Activated gamma-delta T cell (primary cell): Measurements from ENCODE around the gene UBR4.

ENCODE experiments used
- DNase-seq: peaks from one replicate; lab custom pipeline; 2025; lab: John Stamatoyannopoulos, UW

The UBR4 gene

DNA sequence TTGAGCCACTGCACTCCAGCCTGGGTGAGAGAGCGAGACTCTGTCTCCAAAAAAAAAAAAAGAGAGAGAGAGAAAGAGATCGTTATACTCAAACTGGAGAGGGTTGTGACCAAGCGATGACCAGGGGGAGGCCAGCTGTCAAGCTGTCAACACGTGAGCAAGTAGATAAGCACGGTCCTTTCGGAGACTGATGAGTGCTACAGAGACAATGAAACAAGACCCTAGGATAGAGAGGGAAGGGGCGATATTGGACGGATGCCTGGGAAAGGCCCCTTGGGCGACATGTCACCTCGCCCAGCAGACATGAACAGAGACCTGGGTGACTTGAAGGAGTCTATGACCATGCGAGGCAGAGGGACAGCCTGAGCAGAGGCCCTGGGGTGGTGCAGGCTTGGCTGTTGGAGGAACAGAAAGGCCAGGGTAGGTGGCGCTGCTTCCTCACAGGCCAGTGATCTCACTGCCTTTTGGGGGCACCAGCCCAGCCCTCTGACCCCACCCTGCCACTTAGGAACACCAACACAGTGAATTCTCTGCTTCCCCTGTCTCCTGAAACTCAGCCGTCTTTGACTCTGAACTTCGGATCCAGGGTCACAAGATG, 152.8 kb downstream of the UBR4 start:
- no peak for DNase-seq

DNA sequence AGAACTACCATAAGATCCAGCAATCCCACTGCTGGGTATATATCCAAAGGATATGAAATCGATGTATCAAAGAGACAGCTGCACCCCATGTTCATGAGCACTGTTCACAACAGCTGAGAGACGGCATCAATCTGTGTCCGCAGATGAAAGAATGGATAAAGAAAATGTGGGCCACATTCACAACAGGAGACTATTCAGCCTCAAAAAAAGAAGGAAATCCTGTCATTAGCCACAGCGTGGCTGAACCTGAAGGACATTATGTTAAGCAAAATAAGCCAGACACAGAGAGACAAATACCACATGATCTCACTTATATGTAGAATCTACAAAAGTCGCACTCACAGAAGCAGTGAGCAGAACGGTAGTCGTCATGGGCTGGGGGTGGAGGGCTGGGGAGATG, 154.4 kb downstream of the UBR4 start:
- DNase-seq, result no peak

DNA sequence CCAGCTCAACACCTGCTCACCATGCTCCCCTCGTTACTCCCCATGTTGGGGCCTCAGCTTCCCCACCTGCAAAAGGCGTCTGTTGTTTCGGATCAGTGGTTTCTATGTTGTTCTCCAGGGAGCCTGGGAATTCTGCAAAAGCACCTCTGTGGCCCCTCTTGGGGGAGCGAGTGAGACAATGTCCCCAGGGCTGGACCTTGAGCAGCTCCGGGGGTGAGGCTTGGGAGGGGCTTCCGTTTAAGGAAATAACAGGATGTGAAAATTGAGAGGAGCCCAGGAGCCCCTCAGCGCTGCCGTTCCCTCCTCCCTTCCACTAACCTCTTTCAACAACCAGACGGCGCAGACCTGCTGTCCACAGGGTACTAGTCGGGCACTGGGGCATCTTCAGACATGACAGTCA, 155.1 kb downstream of the UBR4 start:
- no peak for DNase-seq

DNA sequence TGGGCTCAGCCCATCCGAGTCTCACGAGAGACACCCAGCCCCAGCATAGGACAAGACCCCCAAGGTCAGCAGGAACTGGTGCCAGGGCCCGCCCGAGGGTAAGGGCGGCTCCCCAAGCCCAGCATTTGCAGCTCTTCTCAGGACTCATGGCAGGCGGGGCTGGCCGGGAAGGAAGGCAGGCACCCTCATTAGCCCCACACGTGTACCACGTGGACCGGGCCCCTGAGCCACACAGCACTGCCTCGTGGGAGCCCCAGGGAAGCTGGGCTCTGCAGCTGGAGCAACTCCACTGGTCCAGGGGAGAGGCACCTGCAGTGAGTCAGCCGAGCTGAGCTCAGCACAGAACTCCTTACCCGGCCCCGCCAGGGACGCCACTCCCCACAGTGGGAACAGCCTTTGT, 155.8 kb downstream of the UBR4 start:
- DNase-seq, result no peak

DNA sequence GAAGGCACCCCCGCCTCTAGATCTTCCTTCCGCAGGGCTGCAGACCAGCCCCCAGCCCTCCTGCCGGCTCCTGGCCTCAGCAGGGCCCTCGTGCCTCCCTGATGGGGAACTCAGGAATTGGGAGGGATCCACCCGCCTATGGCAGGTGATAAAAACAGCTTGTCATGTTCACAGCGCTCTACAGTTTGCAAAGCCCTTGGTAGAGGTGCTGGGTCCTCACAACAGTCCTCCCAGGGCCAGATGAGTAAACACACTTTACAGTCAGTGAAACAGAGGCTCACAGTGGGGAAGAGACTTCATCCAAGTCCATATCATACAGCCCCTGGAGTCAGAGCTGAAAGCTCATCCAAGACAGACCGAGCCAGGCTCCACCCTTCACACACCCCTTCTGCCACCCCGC, 156.6 kb downstream of the UBR4 start:
- DNase-seq, result no peak

DNA sequence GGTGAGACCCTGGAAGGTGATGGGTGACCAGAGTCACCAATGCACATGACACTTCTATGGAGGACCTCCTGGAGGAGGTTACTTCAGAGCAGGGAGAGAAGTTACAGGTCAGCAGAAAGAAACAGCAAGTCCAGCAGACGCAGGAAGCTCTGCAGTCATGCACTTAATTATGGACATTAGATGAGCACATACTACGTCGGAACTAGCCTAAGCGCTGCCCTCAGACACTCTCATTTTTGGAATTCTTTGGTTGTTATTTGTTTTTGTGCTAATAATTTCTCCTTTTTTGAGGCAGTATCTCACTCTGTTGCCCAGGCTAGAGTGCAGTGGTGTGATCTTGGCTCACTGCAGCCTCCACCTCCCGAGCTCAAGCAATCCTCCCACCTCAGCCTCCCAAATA, 160.3 kb downstream of the UBR4 start:
- no peak for DNase-seq

DNA sequence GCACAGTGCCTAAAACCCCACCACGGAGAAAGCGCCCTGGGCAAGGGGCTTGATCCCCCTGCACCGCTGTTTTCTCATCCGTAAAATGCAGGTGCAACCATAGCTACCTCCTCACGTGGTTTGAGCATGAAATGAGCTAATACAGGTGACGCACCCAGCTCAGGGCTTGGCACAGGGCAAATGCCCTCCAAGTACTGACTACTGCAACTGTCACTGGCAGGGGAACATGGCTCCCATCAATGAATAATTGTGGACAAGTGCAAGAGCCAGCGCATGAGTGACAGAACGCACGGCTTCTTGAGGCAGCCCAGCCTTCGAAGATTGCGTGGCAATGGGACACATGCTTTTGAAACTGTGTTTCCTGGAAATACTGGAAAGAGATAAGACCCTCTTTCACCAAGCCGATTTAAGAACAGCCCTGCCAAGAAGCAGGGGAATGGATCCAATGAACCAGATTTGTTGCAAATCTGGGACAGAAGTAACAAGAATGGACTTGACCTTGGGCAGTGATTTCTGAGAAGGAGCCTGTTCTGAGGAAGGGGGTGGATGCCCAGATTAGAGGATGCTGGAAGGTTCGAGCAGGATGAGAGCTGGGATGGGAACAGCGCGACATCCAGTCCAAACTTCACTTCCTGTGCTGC, 160.8 kb downstream of the UBR4 start:
- no peak for DNase-seq

DNA sequence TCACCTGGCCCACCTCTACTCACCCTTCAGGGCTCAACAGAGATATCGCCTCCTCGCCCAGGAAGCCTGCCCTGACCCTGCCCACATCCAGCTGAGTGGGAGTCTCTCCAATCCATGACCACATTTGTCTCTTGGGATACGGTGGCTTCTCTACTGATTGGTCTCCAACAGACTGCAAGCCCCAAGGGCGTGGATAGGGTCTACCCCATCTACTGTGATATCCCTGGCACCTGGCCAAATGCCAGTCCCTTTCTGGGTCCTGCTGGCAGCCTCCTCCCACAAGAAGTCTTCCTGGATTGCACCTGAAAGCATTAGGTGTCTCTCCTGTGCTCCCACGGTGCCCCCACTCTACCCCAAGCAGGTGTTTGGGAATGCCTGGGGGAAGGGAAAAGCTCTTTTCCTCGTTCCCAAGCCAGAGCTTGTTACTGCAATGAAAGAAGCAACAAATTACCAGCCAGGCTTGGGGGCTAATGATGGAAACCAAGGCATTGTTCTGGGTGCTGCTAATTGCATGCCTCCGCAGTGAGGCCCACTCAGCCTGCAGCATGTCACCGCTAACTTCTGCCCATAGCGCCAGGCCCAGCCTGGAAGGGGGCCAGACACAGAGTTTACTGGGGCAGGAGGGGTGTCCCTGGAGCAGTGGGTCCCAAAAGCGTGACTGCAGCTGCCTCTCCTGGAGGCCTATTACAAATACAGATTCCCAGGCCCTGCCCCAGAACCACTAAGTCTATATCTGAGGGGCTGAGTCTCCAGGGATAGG, 162.9 kb downstream of the UBR4 start:
- DNase-seq, result no peak

DNA sequence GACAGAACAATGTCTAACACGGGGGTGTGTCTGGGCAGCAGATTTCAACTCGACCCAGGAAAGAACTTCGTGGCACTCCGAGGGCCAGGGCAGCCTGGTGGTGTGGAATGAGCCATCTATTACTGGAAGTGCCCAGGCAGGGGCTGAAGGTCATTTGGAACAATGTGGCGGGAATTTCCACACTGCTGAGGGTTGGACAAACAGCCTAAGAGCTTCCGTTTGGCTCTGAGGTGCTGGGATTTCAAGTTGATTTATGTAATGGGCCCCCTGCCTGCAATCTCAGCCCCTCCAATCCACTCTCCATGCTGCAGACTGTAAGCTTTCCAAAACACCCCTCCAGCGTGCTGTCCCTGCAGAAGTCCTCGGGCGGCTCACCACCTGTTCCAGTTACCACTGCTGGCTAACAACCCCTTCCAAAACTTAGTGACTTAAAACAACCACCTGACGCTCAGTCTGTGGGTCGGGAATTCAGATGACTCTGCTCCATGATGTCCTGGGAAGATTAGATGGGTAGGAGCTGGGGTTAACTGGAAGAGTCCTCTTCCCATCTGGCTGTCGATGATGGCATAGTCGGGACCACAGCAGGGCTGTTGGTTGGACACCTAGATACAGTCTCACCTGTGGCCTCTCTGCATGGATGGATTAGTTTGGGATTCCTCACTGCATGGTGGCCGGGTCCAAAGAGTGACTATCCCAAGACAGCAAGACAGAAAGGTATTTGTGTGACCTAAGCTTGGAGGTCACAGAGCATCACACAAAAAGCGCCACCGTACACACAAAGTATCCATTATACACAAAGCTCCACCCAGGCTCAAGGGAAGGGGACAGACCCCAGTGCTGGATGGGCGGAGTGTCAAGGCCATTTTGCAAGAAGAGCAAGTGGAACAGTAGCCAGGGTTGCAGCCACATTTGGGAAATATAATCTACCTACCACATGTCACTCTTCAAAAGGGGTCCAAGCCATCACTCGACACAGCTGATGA, 163.9 kb downstream of the UBR4 start:
- DNase-seq, result no peak

DNA sequence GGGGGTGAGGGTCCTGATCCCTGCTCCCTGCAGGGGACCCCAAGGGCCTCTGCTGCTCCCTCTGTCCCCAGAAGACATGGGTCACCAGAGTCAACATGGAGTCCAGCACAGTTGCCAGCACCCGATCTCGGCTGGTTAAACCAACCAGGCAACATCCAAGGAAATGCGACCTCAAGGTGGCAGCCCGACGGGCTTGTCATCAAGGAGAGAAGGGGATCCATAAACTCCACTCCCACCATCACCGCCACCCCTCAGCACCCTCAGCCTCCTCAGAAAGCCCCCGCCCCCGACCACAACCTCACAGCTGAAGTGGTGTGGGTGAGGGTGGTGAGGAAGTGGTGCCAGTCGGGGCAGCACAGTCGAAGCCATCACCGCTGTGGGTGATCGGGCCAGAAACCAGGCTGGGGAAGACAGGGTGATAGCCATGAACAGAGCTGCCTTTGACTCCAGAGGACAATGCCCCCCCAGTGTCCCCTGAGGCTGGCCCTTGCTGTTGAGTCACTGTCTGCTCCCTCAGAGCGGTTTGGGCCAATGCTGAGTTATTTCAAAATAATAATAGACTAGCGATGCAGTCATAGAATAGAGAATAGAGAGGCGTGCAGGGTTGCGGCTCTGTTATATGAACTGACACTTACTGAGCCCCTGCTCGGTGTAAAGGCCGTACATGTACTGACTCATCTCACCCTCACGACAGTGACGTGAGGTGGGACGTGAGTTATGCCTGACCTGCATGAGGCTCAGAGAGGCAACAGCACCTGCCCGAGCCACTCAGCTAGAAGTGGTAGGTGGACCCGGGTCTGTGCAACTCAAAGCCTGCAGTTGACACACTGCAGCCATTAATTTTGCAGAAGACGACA, 164.9 kb downstream of the UBR4 start:
- no peak for DNase-seq

DNA sequence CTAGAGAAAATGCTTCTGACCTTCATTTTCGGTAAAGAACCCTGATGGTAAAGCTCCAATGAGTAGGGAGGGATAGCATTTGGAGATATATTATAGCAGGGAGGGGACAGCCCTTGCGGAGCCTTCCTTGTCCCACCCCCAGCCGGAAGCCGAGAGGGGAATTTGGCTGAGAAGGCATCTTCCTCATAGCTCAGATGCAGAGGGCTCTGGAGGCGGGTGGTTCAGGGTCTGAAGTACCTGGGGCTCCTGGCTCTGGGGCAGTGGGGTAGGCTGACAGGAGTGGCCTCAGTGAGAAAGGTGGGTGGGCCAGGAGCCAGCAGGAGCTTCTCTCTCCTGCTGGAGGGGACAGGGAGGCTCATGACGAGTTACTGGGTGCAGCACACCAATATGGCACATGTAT, 165.6 kb downstream of the UBR4 start:
- no peak for DNase-seq

DNA sequence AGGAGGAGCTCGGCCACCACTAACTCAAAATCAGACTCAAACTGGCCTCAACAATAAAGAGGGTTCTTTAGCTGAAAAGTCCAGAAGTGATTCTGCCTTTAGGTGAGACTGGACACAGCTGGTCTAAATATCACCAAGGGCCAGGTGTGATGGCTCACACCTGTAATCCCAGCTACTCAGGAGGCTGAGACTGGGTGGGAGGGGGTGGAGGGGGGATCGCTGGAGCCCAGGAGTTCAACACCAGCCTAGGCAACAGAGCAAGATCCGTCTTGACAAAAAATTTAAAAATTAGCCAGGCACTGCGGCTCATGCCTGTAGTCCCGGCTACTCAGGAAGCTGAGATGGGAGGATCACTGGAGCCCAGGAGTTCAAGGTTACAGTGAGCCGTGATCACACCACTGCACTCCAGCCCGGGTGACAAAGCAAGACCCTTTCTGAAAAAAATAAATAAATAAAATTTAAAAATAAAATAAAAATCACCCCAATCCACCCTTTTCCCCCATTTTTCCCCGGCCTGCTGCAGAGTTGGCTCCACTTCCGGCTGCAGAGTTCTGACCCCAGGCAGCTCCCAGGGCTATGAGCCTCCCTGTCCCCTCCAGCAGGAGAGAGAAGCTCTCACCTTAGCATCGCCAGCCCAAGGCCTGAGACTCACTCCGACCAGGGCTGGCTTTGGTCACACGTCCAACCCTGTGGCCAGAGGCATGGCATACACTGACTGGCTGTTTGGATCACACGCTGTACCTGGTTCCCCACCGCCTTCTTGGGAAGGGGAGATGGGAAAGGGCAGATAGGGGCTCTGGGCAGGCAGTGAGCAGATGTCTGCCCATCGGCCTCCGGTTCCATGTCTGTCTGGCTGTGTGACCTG, 166.3 kb downstream of the UBR4 start:
- no peak for DNase-seq

DNA sequence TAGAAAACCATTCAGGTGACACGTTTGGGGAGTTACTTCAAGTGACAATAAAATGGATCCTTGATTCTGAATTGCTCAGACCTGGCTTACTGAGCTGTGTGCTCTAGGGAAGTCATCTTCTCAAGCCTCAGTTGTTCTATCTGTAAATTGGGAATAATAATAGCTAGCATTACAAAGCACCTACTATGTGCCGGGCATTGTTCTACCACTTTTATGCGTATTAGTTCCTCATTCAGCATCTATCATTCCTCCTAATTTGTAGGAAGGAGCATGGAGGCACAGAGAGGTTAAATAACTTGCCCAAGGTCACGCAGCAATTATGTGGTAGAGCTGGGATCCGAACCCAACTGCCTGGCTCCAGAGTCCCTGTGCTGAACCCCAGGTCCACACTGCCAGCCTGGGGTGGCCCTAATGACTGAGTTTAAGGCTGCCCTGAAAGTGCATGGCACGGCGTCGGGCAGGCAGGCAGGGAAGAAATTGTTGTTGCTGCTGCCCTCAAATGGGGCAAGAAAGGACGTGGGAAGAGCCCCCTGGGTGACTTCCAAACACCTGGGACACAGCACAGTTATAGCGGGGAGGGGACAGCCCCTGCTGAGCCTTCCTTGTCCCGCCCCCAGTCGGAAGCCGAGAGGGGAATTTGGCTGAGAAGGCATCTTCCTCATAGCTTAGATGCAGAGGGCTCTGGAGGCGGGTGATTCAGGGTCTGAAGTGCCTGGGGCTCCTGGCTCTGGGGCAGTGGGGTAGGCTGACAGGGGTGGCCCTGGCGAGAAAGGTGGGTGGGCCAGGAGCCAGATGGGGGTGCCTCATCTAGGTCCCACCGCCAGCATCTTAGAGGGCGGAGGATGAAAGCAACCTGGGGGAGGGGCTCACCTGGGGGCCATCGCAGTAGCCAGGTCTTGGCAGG, 167.1 kb downstream of the UBR4 start:
- no peak for DNase-seq

DNA sequence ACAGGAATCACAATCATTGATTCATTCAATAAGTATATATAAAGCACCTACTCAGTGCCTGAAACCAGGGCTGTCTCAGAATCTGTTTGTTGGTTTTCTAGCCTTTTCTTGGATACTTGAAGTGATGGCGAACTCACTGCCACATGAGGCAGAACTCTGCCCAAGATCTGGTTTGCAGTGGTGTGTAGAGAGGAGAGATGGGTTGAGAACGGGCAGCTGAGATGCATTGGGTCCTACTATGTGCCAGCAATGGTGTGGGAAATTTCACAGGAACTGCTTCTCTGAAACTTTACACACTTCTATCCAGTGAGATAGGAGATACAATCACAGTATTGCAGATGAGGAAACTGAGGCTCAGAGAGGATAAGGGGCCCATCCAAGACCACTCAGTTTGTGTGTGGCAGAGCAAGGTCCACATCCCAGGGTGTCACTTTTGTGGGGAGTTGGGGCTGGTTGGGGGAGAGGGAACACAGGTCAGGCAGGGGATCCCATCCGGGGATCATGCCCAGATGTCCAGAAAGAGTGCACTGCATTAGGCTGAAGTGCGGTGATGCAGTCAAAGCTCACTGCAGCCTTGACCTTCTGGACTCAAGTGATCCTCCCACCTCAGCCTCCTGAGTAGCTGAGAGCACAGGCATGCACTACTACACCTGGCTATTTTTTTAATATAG, 169.9 kb downstream of the UBR4 start:
- no peak for DNase-seq

DNA sequence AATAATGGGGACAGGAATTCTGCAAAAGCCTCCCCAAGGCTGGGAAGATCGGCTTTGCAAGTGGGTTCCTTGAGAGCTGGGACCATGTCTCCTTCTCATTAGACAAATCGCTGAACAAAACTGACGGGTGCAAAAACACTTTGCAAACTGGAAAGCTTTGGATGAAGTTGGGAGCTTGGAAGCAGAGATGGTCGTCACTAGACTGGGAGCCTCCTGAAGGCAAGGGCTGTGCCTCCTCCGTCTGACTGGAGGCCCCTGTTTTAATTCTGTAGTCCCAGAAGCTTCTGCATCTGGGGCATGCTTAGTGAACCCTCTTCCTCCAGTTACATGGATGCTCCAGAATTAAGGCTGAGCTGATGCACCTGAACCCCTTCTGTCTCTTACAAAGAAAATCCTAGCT, 171.3 kb downstream of the UBR4 start:
- no peak for DNase-seq

DNA sequence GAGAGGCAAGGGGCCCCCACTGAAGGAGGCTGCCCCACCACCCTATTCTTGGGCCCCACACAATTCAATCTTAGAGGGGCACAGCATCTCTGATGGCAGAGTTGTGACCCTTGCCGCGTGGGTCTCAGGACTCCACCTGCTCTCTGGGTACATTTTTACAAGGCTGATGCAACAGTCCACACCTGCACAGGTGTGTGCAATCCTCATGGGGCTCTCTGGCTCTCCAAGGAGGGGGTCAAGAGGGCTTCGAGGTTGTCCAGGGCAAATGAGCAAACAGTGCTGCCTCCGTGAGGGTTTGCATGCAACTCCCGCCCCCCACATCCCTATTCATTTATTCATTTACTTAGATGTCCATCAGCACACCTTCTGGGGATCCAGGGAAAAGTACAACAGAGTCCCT, 172.0 kb downstream of the UBR4 start:
- DNase-seq, result no peak

DNA sequence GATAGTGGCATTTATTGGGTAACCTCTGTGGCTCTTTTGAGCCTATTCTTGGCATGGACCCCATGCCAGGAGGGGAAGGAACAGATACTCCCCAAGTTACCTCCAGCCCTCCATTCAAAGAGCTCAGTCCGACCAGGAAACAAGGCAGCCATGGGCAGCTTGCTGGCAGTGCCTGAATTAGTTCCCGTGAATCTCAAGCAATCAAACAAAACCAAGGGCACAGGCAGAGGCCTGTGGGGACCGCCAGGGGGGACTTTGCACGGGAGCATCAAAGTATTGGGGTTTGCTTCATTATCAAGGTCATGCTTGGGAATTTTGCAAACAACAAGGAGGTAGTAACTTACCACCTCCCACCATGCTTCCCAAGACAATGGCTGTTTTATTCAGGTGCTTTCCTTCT, 172.4 kb downstream of the UBR4 start:
- DNase-seq, result no peak

DNA sequence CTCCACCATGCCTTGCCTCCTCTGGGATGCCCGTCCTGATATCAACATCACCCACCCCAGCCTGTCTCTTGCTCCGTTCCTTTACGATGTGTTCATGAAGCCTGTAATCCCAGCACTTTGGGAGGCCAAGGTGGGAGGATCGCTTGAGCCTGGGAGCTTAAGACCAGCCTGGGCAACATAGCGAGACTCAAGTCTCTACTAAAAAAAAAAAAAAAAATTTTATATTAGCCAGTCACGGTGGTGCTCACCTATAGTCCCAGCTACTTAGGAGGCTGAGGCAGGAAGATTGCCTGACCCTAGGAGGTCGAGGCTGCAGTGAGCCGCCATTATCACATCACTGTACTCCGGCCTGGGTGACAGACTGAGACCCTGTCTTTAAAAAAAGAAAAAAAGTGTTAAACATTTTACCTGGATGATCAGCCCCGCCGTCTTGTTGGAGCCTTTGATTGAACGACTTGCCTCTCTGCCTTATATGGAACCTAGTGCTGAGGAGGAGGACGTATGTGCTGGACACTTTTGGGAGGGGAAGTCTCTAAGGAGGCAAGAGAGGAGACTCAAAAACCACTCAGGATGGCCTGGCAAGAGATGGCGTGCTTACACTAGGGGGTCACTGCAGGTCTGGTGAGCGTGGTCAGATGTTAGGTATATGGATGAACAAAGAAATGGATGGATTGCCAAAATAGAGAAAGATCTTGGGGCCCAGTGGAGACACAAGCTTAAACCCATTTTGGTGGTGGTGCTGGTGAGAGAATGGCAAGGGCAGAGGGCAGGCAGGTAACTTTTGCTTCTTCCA, 173.1 kb downstream of the UBR4 start:
- no peak for DNase-seq
